H7 (cell line): ENCODE data around the gene NBPF15. TPM values are rescaled to one million over a fixed set of nuclear protein-coding genes. Genes with fewer than 3 reads are reported as not detected.
"Not testable (repeated sequence)": the region's sequence is repeated elsewhere in the genome, so short reads cannot be mapped to it uniquely, and the experiment has no call there.

ENCODE experiments used
- DNase-seq: peaks from one replicate; pipeline ENCODE4 v3.0.0; 2012
- H3K27me3 ChIP-seq: 2 replicates; pipeline ENCODE4 v1.6.0; 2011; ENCODE audit warnings: mild to moderate bottlenecking, low read length; ENCODE audit not compliant: control insufficient read depth, insufficient read depth
- H3K36me3 ChIP-seq: replicated peaks from 2 replicates; pipeline ENCODE4 v1.5.1; 2011; ENCODE audit warnings: low read length; ENCODE audit not compliant: control insufficient read depth, insufficient read depth
- H3K4me3 ChIP-seq: 2 replicates; pipeline ENCODE4 v1.5.1; 2011; ENCODE audit warnings: low read depth, mild to moderate bottlenecking, control low read depth, low read length, moderate library complexity; ENCODE audit not compliant: insufficient read depth
- total RNA-seq: library from RNA; depleted of rRNA; stranded (reverse); fragments of >200 nt; shearing (Covaris generic); gene quantifications from 2 replicates; pipeline ENCODE4 v1.2.3, GENCODE V29; 2014; rRNA removed

NBPF15 gene
- total RNA-seq, 1 experiment from 2014 or later = 16.8 TPM

- not testable (repeated sequence) for H3K36me3 ChIP-seq, H3K27me3 ChIP-seq
- peak; percentile 79 for DNase-seq
- H3K4me3 ChIP-seq = peak overlapping the region; percentile 15
Measured at GRCh38 chr1:144412491-144413403, 48.7 kb downstream of the NBPF15 start.

GRCh38 chr1:144412068-144412471 lies 49.4 kb downstream of the NBPF15 start:
- DNase-seq, H3K4me3 ChIP-seq, H3K36me3 ChIP-seq, H3K27me3 ChIP-seq: not testable (repeated sequence)

- not testable (repeated sequence) for H3K4me3 ChIP-seq, DNase-seq, H3K36me3 ChIP-seq, H3K27me3 ChIP-seq
Measured at GRCh38 chr1:144402807-144403206, 58.7 kb downstream of the NBPF15 start.

GRCh38 chr1:144371651-144372050 lies 89.8 kb downstream of the NBPF15 start:
- not testable (repeated sequence) for H3K4me3 ChIP-seq, H3K27me3 ChIP-seq, H3K36me3 ChIP-seq, DNase-seq

Other genes with a start within 250 kb of the NBPF15 start
- gene PPIAL4E, start 88.0 kb downstream of the NBPF15 start, total RNA-seq = not detected in 2 replicates
- gene PPIAL4F, start 131.2 kb upstream of the NBPF15 start, total RNA-seq = not detected in 2 replicates